ENCODE measurements around the gene ANXA4.

Gene ANXA4

DNA sequence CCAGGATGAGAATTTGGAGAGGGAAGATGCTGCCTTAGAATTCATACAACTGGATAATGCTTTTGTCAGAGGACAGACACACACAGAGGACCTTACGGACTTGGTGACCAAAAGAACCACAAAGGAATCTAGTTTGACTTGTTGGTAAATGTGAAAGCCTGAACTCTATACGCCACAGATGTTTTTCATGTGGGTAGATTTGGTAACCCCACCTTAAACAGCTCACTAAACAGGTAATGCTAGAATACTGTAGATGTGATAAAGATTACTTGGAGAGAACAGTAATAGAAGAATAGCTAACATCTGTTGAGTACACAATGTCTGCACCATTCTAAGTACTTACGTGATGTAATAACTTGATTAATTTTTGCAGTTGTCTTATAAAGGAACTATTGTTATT, 24.1 kb downstream of the ANXA4 start:
- no peak overlapping the region for H3K4me3 ChIP-seq (replicated peaks; ENCODE audit: low read depth, low read length)
- H3K27me3 ChIP-seq (replicated peaks; ENCODE audit: control insufficient read depth, insufficient read depth, low read length) = no peaks in the 10 kb centered on the region
- TF ChIP-seq, protein P1, sequence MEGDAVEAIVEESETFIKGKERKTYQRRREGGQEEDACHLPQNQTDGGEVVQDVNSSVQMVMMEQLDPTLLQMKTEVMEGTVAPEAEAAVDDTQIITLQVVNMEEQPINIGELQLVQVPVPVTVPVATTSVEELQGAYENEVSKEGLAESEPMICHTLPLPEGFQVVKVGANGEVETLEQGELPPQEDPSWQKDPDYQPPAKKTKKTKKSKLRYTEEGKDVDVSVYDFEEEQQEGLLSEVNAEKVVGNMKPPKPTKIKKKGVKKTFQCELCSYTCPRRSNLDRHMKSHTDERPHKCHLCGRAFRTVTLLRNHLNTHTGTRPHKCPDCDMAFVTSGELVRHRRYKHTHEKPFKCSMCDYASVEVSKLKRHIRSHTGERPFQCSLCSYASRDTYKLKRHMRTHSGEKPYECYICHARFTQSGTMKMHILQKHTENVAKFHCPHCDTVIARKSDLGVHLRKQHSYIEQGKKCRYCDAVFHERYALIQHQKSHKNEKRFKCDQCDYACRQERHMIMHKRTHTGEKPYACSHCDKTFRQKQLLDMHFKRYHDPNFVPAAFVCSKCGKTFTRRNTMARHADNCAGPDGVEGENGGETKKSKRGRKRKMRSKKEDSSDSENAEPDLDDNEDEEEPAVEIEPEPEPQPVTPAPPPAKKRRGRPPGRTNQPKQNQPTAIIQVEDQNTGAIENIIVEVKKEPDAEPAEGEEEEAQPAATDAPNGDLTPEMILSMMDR (IDR thresholded peaks at IDR 0.05; ENCODE audit: insufficient read depth, low read length, poor library complexity, severe bottlenecking) = no peak
- peaks cover 1% of the 10 kb centered on the region for H3K36me3 ChIP-seq (ENCODE audit: control insufficient read depth, insufficient read depth, low read length)
- DNase-seq (ENCODE audit: extremely low read depth, insufficient read length) = no peak

DNA sequence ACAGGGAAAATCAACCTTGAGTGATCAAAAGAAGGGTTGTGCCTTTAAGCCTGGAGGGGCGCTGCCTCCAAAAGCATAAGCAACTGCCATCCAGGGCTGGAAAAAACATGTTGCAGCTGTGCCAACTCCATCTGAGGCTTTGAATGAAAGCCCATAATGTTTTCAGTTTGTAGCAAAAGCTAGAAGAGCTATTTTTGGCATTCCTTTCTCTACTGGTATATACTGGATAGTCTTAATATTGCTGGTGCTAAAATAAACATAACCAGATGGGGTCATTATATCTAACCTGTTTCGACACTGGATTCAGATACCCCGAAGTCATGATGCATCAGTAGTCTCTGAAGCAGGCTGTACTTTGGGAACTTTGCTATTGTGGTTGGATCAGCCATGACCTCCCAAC, 25.1 kb downstream of the ANXA4 start:
- Histone ChIP-seq H3K36me3 (ENCODE audit: control insufficient read depth, insufficient read depth, low read length) (peaks cover 1% of the 10 kb centered on the region), H3K27me3 (replicated peaks; ENCODE audit: control insufficient read depth, insufficient read depth, low read length) (no peaks in the 10 kb centered on the region), H3K4me3 (replicated peaks; ENCODE audit: low read depth, low read length) (no peak overlapping the region)
- no peak for DNase-seq (ENCODE audit: extremely low read depth, insufficient read length)
- TF ChIP-seq, protein P1 (IDR thresholded peaks at IDR 0.05; ENCODE audit: insufficient read depth, low read length, poor library complexity, severe bottlenecking) = no peak

DNA sequence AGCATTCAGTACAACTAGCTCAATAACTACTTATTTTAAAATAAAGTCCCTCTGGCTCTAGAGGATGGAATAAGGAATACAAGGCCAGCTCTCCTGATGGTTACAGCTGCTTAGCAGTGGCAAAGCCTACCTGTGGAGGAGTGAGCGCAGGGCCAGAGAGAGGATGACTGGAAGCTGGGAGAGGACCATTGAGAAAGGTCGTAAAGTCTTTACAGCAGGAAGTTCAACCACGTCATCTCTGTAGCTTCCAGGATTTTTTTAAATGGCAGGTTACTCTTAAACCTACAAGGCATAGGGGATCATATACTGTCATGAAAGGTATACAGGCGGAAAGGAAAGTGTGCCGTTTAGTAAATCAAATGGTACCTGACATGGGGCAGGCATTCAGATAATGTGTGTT, 26.3 kb downstream of the ANXA4 start:
- H3K36me3 ChIP-seq (ENCODE audit: control insufficient read depth, insufficient read depth, low read length) = no peaks in the 10 kb centered on the region; the same call in none of the 2 replicates
- DNase-seq (ENCODE audit: extremely low read depth, insufficient read length) = no peak
- TF ChIP-seq, protein P1 (IDR thresholded peaks at IDR 0.05; ENCODE audit: insufficient read depth, low read length, poor library complexity, severe bottlenecking) = no peak
- H3K27me3 ChIP-seq (replicated peaks; ENCODE audit: control insufficient read depth, insufficient read depth, low read length) = no peaks in the 10 kb centered on the region
- H3K4me3 ChIP-seq (replicated peaks; ENCODE audit: low read depth, low read length) = no peak overlapping the region

DNA sequence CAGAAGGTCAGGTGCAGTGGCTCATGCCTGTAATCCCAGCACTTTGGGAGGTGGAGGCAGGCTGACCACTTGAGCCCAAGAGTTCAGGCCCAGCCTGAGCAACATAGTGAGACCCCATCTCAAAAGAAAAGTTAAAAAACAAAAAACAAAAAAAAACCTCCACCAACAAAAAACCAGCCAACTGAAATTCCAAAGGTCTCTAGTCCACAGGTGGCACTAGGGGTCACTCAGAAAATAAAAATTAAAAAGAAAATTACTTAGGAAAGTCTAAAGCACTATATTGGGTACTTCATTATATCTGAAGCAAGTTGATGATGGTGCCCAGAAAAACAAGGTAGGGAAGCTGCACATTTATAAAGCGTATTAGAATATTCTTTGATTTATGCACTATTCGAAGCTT, 26.9 kb downstream of the ANXA4 start:
- no peak for DNase-seq (ENCODE audit: extremely low read depth, insufficient read length)
- Histone ChIP-seq H3K36me3 (ENCODE audit: control insufficient read depth, insufficient read depth, low read length) (no peaks in the 10 kb centered on the region; the same call in none of the 2 replicates), H3K27me3 (replicated peaks; ENCODE audit: control insufficient read depth, insufficient read depth, low read length) (no peaks in the 10 kb centered on the region), H3K4me3 (replicated peaks; ENCODE audit: low read depth, low read length) (no peak overlapping the region)
- TF ChIP-seq, protein P1 (IDR thresholded peaks at IDR 0.05; ENCODE audit: insufficient read depth, low read length, poor library complexity, severe bottlenecking) = no peak

DNA sequence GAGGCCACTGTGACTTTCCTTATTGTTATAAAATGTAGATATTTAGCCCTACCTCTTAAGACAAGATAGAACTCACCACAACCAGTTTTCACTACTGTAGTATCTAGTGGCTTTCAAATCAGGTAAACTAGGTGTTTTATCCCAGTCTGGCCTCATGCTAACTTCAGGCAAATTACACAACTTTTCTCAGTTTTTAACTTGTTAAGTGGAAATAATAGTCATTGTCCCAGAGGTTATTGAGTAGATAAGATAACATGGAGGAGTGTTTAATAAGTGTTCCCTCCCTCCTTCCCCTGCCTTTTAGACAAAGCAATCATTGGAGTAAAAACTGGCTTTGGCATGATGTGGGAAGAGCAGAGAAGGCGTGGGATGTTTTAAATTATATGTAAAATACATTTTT, 27.3 kb downstream of the ANXA4 start:
- H3K27me3 ChIP-seq (replicated peaks; ENCODE audit: control insufficient read depth, insufficient read depth, low read length) = no peaks in the 10 kb centered on the region
- TF ChIP-seq, protein P1 (IDR thresholded peaks at IDR 0.05; ENCODE audit: insufficient read depth, low read length, poor library complexity, severe bottlenecking) = no peak
- no peak overlapping the region for H3K4me3 ChIP-seq (replicated peaks; ENCODE audit: low read depth, low read length)
- no peaks in the 10 kb centered on the region; the same call in 1 of the 2 replicates for H3K36me3 ChIP-seq (ENCODE audit: control insufficient read depth, insufficient read depth, low read length)
- no peak for DNase-seq (ENCODE audit: extremely low read depth, insufficient read length)

DNA sequence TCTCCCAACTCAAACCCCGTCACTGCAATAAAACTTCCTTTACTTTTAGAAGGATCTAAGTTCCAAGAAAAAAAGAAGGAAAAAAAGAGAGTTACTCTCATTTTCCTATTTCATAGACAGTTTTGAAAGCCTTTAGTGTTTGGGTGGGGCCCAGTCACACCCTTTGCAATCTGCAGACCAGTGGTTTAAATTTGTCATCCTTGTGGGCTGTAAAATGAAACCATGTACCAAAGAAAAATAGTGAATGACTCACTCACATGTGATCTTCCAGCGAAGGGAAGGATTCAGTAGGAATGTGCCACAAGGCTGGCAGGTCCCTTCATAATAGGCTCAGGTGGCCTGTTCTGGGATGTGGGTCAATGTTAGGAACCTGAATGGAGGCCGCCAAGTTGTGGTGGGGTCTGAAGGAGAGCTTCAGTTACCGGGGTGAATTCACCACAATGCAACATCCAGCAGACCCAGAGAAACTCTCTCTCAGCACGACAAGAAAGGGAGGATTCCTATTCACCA, 28.3 kb downstream of the ANXA4 start:
- TF ChIP-seq, protein P1 (IDR thresholded peaks at IDR 0.05; ENCODE audit: insufficient read depth, low read length, poor library complexity, severe bottlenecking) = no peak
- DNase-seq (ENCODE audit: extremely low read depth, insufficient read length) = no peak
- Histone ChIP-seq H3K27me3 (replicated peaks; ENCODE audit: control insufficient read depth, insufficient read depth, low read length) (no peaks in the 10 kb centered on the region), H3K4me3 (replicated peaks; ENCODE audit: low read depth, low read length) (no peak overlapping the region), H3K36me3 (ENCODE audit: control insufficient read depth, insufficient read depth, low read length) (no peaks in the 10 kb centered on the region; the same call in 1 of the 2 replicates)

Data from GM06990 (cell line).